Measurements from ENCODE around the gene MGAT4D.
"Not testable (repeated sequence)": the region's sequence is repeated elsewhere in the genome, so short reads cannot be mapped to it uniquely, and the experiment has no call there.

Gene MGAT4D

DNA sequence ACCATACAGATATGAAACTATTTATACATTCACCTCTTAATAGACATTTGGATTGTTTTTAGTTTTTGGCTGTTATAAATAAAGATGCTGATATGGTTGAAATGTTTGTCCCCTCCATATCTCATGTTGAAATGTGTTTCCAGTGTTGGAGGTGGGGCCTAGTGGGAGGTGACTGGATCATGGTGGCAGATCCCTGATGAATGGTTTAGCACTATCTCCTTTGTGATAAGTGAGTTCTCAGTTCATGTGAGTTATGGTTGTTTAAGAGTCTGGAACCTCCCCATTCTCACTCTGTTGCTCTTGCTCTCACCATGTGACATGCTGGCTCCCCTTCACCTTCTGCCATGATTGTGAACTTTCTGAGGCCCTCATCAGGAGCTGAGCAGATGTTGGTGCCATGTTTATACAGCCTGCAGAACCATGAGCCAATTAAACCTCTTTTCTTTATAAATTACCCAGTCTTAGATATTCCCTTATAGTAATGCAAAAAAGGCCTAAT, 58.4 kb downstream of the MGAT4D start:
- DNase-seq: no peak

DNA sequence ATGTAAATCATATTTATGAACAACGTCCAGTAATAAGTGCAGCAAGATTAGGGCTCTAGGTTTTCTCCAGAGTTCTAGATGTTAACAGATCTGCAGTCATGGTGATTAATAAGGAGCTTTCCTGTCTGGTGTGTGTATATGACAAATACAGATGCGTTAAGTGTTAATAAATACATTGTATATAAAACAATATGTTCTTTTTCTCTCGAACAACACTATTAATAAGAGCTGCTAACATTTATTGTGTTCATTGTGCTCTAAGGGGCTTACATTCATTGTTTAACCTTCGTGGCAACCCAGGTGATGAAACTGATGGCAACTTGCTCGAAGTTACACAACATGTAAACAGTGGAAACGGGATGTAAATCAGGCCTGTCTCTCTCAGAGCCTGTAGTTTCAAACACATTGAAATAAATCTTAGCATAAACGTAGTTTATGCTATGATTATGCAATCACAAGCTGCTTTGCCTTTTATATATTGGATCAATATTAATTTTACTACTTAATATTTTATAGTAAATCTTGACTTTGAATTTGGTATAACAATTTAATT, 70.1 kb downstream of the MGAT4D start:
- peak; percentile 23 for DNase-seq

- peak; percentile 70 for DNase-seq
Measured at GRCh38 chr4:140427106-140427918, 70.8 kb downstream of the MGAT4D start, which contains the start of gene CLGN. Gene CLGN, minus strand, starts transcription at chr4:140427648. Its CDS starts 14,570 bp downstream, at chr4:140413078.

DNA sequence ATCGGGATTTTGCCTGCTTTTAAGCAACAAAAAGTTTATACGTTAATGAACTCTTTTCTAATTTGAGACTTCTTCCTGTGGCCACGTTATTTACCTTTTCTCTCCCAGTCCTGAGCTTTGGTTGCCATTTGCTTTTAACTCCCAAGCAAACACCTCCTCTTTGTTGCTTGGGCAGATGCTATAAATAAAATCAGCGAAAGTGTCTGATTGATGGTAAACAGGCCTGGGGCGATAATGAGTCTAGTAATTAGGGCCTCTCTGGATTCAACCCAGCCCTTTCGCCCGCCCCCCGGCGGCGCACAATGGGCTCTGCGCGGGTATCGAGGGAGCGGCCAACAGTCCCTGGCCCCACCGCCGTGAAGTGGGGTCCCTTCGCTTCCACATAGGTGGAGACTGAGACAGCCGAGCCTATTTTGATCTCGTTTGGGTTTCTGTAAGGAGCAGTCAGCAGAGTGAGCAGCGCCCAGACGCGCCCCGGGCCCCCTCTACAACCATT, 71.4 kb downstream of the MGAT4D start:
- no peak for DNase-seq

DNA sequence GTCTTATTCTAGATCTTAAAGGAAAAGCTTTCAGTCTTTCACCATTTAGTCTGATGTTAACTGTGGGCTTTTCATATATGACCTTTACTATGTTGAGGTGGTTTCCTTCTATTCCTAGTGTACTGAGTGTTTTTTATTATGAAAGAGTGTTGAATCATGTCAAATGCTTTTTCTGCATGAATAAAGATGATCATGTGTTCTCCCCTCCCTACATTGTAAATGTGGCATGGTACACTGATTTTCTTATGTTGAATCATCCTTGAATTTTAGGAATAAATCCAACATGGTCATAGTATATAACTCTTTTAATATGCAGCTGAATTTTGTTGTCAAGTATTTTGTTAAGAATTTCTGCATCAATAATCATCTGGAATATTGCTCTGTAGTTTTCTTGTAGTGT, 75.0 kb downstream of the MGAT4D start:
- DNase-seq: peak; percentile 45

DNA sequence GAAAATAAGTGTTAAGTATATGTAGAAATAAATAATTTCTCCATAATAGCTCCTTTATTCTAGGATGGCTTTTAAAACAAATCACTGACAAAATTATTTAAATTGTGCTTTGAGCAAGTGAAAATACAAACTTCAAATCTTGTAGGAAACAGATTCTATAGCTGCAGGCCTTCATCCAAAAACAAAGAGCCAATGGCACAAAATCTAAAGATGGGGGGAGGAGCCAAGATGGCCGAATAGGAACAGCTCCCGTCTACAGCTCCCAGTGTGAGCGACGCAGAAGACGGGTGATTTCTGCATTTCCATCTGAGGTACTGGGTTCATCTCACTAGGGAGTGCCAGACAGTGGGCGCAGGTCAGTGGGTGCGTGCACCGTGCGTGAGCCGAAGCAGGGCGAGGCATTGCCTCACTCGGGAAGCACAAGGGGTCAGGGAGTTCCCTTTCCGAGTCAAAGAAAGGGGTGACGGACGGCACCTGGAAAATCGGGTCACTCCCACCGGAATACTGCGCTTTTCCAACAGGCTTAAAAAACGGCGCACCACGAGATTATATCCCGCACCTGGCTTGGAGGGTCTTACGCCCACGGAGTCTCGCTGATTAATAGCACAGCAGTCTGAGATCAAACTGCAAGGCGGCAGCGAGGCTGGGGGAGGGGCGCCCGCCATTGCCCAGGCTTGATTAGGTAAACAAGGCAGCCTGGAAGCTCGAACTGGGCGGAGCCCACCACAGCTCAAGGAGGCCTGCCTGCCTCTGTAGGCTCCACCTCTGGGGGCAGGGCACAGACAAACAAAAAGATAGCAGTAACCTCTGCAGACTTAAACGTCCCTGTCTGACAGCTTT, 84.7 kb downstream of the MGAT4D start:
- not testable (repeated sequence) for DNase-seq

- DNase-seq: no peak
Measured at GRCh38 chr4:140408974-140409373, 89.1 kb downstream of the MGAT4D start.

GRCh38 chr4:140406292-140406691, 91.8 kb downstream of the MGAT4D start:
- DNase-seq: no peak

DNA sequence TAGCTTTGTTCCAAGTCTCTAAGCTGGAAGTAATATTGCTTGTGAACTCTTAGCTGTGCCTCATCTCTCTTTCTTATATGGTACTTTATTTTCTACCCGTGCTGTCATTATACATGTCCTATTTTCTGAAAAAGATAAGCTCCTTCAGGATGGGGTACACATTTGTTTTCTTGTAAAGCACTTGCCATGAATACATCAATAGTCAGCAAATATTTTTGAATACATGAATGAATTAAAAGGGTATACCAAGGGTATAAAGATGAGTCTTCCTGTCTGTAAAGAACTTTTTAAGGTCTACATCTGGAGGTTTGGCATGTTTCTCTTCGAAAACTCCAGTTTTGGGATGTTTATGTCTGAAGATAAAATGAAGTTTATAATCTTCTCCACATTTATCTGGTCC, 98.0 kb downstream of the MGAT4D start:
- DNase-seq: no peak

- no peak for DNase-seq
Measured at GRCh38 chr4:140395668-140396067, 102.4 kb downstream of the MGAT4D start.

Measured in fibroblast of skin of abdomen (primary cell).